H1 (cell line): ENCODE data around the gene FGD4.

Source experiments
- FOSL1 ChIP-seq: IDR thresholded peaks from 2 replicates; pipeline ENCODE4 v1.6.1; 2011; ENCODE audit warnings: mild to moderate bottlenecking, low read depth, low read length, moderate library complexity; ENCODE audit not compliant: insufficient read depth
- NANOG ChIP-seq: IDR thresholded peaks from 2 replicates; pipeline ENCODE4 v1.6.1; 2011; ENCODE audit warnings: low read length, low read depth, mild to moderate bottlenecking, inconsistent platforms; ENCODE audit not compliant: insufficient read depth, poor library complexity, severe bottlenecking
- TCF12 ChIP-seq: IDR thresholded peaks from 2 replicates; pipeline ENCODE4 v1.6.1; 2011; ENCODE audit warnings: low read depth, mild to moderate bottlenecking, low read length

GRCh38 chr12:32402946-32403345 is 3.6 kb downstream of the FGD4 start:
- TF ChIP-seq FOSL1 (no peak), NANOG (no peak), TCF12 (no peak)
